Calu3 (cell line): ENCODE measurements around the gene YPEL3. TPM values are rescaled to one million over a fixed set of nuclear protein-coding genes. Genes with fewer than 3 reads are reported as not detected.

Source experiments
- BruUV-seq: library from RNA; stranded (reverse); fragments of 400-500 nt; replicated peaks from 2 replicates; lab custom pipeline; 2021; lab: Mats Ljungman, UMichigan
- CTCF ChIA-PET: fragments of 300-600 bp; sonication (Branson Sonifier 250); formaldehyde crosslinking; loops from one replicate; lab custom pipeline; 2022; ENCODE audit warnings: antibody characterized with exemption; lab: Charles Lee
- DNase-seq: peaks from one replicate; pipeline ENCODE4 v3.0.0; 2022
- H3K27ac Mint-ChIP-seq: one replicate; pipeline ENCODE4 v1.8.0; 2022; ENCODE audit warnings: mixed read lengths; ENCODE audit not compliant: unreplicated experiment
- H3K27me3 Mint-ChIP-seq: one replicate; pipeline ENCODE4 v1.8.0; 2022; ENCODE audit warnings: mixed read lengths; ENCODE audit not compliant: unreplicated experiment
- H3K36me3 Mint-ChIP-seq: one replicate; pipeline ENCODE4 v1.8.0; 2022; ENCODE audit warnings: mild to moderate bottlenecking, moderate library complexity, mixed read lengths; ENCODE audit not compliant: insufficient read depth, unreplicated experiment
- H3K4me1 Mint-ChIP-seq: one replicate; pipeline ENCODE4 v1.8.0; 2022; ENCODE audit warnings: mild to moderate bottlenecking, low read depth, mixed read lengths; ENCODE audit not compliant: unreplicated experiment
- H3K4me3 Mint-ChIP-seq: one replicate; pipeline ENCODE4 v1.8.0; 2022; ENCODE audit warnings: mild to moderate bottlenecking, low read depth, moderate library complexity, mixed read lengths; ENCODE audit not compliant: unreplicated experiment
- H3K9me3 Mint-ChIP-seq: one replicate; pipeline ENCODE4 v1.8.0; 2022; ENCODE audit warnings: low read depth, mixed read lengths; ENCODE audit not compliant: unreplicated experiment
- intact Hi-C: fragments of 100-400 bp; cut with micrococcal nuclease; formaldehyde crosslinking; loops from one replicate; pipeline ENCODE4 v1.10.0; 2022; ENCODE audit not compliant: unreplicated experiment
- total RNA-seq: library from RNA; stranded (reverse); gene quantifications from 2 replicates; pipeline ENCODE4 v1.2.3, GENCODE V29; 2022
- TF ChIP-seq, protein P1 (sequence below): fragments of 200-600 bp; IDR thresholded peaks from one replicate; pipeline ENCODE4 v1.8.0; 2022; ENCODE audit warnings: antibody characterized with exemption; ENCODE audit not compliant: unreplicated experiment

YPEL3 gene
- total RNA-seq, 1 experiment from 2014 or later, result 21.1 TPM

DNA sequence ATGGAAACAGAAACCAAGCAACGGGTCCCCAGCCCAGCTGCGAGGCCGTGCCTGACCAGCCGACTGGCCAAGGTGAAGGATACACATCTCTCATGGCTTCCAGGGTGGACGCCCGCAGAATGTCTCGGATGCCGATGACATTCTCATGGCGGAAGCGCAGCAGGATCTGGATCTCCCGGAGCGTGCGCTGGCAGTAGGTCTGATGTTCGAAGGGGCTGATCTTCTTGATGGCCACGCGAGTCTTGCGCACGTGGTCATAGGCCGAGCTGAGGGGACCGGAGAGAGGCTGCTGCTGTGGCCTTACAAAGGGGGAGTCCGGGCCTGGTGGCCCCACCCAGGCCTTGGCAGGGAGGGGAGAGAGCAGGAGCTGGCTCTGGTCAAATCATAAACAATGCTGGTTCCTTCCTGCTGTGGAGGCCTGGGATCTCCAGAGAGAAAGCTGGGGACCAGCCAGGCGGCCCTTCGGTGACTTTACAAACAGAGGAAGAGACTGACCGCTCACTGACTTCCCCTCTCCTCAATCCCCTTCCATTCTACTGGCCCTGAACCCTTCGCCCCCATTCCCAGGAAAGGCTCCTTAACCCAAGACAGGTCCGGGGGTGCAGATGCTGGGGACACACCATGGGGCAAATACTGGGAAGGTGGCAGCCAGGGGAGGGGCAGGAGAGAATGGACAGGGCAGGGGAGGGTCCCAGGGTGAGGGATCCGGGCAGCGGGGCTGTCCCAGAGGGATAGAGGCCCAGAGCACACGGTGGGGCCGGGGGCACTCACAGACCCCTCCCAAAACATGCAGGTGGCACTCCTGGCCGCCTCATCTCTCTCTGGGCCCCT, 25.9 kb upstream of the YPEL3 start:
- DNase-seq, result no peak
- intact Hi-C loops, result no loop called here
- peaks cover 39% of the 10 kb centered on the region for H3K4me1 Mint-ChIP-seq
- TF ChIP-seq, protein P1, sequence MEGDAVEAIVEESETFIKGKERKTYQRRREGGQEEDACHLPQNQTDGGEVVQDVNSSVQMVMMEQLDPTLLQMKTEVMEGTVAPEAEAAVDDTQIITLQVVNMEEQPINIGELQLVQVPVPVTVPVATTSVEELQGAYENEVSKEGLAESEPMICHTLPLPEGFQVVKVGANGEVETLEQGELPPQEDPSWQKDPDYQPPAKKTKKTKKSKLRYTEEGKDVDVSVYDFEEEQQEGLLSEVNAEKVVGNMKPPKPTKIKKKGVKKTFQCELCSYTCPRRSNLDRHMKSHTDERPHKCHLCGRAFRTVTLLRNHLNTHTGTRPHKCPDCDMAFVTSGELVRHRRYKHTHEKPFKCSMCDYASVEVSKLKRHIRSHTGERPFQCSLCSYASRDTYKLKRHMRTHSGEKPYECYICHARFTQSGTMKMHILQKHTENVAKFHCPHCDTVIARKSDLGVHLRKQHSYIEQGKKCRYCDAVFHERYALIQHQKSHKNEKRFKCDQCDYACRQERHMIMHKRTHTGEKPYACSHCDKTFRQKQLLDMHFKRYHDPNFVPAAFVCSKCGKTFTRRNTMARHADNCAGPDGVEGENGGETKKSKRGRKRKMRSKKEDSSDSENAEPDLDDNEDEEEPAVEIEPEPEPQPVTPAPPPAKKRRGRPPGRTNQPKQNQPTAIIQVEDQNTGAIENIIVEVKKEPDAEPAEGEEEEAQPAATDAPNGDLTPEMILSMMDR, result no peak
- CTCF ChIA-PET, result interaction anchor here (0.7 to 1.3 kb wide), 2 partner anchors 10 to 435 kb away, joined by 3 to 4 read pairs; no protein-coding TSS in a partner anchor
- H3K36me3 Mint-ChIP-seq, result peaks cover 38% of the 10 kb centered on the region
- no TSS peak for BruUV-seq
- H3K4me3 Mint-ChIP-seq, result peak overlapping the region; percentile 90
- no peaks in the 10 kb centered on the region for H3K27me3 Mint-ChIP-seq
- H3K27ac Mint-ChIP-seq, result peak overlapping the region; percentile 40
- no peaks in the 10 kb centered on the region for H3K9me3 Mint-ChIP-seq

DNA sequence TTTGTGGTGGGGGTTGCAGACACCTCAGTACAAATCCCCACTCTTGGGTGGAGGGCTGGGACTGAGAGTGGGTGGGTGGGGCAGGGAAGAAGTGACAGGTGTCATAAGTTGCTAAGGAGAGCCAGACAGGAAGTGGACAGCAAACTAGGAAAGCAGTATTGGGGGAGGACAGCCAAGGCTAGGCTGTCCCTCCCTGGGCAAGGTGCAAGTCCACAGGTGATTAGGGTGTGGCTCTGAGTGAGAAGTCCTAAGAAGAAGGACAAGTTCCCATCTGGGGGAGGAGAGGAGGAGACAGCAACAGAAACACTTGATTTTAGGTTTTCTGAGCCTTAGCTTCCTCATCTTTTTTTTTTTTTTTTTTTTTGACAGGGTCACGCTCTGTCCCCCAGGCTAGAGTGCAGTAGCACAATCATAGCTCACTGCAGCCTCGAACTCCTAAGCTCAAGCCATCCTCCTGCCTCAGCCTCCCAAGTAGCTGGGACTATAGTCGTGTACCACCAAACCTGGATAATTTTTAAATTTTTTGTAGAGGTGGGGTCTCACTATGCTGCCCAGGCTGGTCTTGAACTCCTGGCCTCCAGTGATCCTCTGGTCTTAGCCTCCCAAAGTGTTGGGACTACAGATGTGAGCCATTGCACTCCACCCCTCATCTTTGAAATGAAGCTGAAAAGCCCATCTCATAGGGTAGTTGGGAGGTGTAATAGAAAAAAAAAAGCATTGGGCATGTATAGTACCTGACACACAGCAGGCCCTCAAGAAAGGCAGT, 24.5 kb upstream of the YPEL3 start:
- CTCF ChIA-PET, result interaction anchor here (1.3 kb wide), 1 partner anchor 8 kb away, joined by 4 read pairs; no protein-coding TSS in a partner anchor
- TF ChIP-seq, protein P1, result no peak
- H3K36me3 Mint-ChIP-seq, result peaks cover 42% of the 10 kb centered on the region
- no peak overlapping the region for H3K4me3 Mint-ChIP-seq
- no peaks in the 10 kb centered on the region for H3K27me3 Mint-ChIP-seq
- no TSS peak for BruUV-seq
- intact Hi-C loops, result no loop called here
- H3K4me1 Mint-ChIP-seq, result peaks cover 42% of the 10 kb centered on the region
- H3K9me3 Mint-ChIP-seq, result no peaks in the 10 kb centered on the region
- no peak for DNase-seq
- no peak overlapping the region for H3K27ac Mint-ChIP-seq

DNA sequence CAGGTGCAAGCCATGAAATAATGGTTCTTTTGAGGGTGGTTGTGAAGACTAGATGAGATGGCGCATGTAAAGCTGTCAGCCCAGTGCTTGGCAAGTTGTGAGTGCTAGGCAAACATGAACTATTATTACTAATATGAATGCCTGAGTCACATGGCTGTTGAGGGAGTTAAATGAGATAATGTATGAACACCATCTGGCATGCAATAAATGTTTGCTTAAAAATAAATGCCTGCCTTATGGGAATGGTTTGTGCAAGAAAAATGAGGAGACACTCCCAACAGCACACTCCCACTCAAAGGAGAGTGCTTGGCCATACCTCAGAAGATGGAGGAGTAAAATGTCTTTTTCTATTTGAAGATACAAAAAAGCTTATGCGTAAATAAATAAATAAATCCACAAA, 23.4 kb upstream of the YPEL3 start:
- no peak for DNase-seq
- TF ChIP-seq, protein P1, result no peak
- Mint-ChIP-seq H3K4me1 (peaks cover 52% of the 10 kb centered on the region), H3K36me3 (peaks cover 50% of the 10 kb centered on the region), H3K27me3 (no peaks in the 10 kb centered on the region), H3K4me3 (no peak overlapping the region), H3K9me3 (no peaks in the 10 kb centered on the region), H3K27ac (no peak overlapping the region)
- CTCF ChIA-PET, result no interaction called here
- BruUV-seq, result TSS peak; percentile 27
- intact Hi-C loops, result no loop called here

DNA sequence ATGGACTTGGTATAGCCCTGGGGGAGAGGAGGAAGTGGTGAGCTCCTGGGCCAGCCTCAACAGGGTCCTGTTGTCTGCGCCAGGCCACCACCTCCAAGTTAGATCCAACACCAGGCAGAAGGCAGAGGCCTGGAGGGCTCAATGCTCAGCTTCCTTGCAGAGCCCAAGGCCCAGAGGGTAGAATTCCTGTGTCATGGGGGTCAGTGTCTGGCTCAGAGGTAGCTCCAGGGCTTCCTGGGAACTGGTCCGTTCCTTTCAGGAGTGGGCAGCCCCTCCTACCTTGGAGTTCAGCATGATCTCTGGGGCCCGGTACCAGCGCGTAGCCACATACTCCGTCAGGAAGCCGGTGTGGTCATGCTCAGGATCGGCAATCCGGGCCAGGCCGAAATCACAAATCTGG, 21.8 kb upstream of the YPEL3 start:
- CTCF ChIA-PET, result no interaction called here
- no peak overlapping the region for H3K4me3 Mint-ChIP-seq
- TF ChIP-seq, protein P1, result no peak
- no peaks in the 10 kb centered on the region for H3K9me3 Mint-ChIP-seq
- no peak overlapping the region for H3K27ac Mint-ChIP-seq
- intact Hi-C loops, result no loop called here
- H3K27me3 Mint-ChIP-seq, result no peaks in the 10 kb centered on the region
- no TSS peak for BruUV-seq
- H3K36me3 Mint-ChIP-seq, result peaks cover 55% of the 10 kb centered on the region
- DNase-seq, result no peak
- H3K4me1 Mint-ChIP-seq, result peaks cover 60% of the 10 kb centered on the region
